Measurements from ENCODE around the gene EPHA6. TPM values are rescaled to one million over a fixed set of nuclear protein-coding genes. Genes with fewer than 3 reads are reported as not detected.

EPHA6 gene
- total and polyA plus RNA-seq, 2 donors (not counting 1 experiment from before 2014, with no cell fraction given): not detected

DNA sequence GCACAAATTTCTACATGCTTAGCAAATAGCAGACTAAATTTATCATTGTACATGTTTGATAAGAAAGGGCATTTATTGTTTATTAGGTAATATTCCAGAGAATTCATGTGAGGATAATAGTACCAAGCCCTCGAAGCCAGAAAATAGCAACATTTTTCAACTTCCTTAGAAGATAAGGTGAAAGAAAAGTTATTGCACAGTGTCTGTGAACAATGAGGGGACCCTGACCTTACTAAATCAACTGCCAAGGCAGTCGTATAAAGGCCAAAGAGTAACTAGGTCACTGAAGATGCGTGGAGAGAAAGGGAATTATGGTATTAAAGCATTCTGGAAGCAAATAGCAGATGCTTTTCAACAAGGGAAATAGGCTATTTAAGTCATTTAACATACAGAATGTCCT lies 929.9 kb downstream of the EPHA6 start:
- Histone ChIP-seq H2AFZ (ENCODE audit: insufficient read depth, low read depth, low read length, poor library complexity, severe bottlenecking) (no peak overlapping the region), H3K4me1 (ENCODE audit: control insufficient read depth in 2 of 2, insufficient read depth in 2 of 2, low read length in 2 of 2) (no peaks in the 10 kb centered on the region), H3K9ac (ENCODE audit: low read length) (no peak overlapping the region), H3K4me3 (ENCODE audit: control extremely low read depth in 1 of 5, extremely low read depth in 1 of 5, insufficient read depth in 1 of 5, low read depth in 2 of 5, low read length in 4 of 5) (no peak overlapping the region), H3K27ac (ENCODE audit: low read length in 2 of 2) (no peak overlapping the region), H3K36me3 (replicated peaks in 1 of 2; ENCODE audit: control extremely low read depth in 1 of 2, control insufficient read depth in 1 of 2, extremely low read depth in 1 of 2, insufficient read depth in 2 of 2, low read length in 1 of 2) (no peaks in the 10 kb centered on the region), H4K20me1 (ENCODE audit: control insufficient read depth, insufficient read depth, low read length, poor library complexity, severe bottlenecking) (no peaks in the 10 kb centered on the region), H3K79me2 (ENCODE audit: control insufficient read depth, insufficient read depth, low read length) (no peaks in the 10 kb centered on the region), H3K9me3 (ENCODE audit: control extremely low read depth in 1 of 3, control insufficient read depth in 2 of 3, insufficient read depth in 1 of 3, low read length in 2 of 3) (no peaks in the 10 kb centered on the region), H3K27me3 (replicated peaks in 1 of 4; ENCODE audit: control extremely low read depth in 1 of 4, control insufficient read depth in 3 of 4, insufficient read depth in 4 of 4, low read length in 3 of 4) (no peaks in the 10 kb centered on the region), H3K4me2 (replicated peaks; ENCODE audit: low read depth, low read length, poor library complexity, severe bottlenecking) (no peak overlapping the region)
- Mint-ChIP-seq H3K9me3 (ENCODE audit: insufficient read depth) (no peaks in the 10 kb centered on the region), H3K27ac (no peak overlapping the region), H3K4me1 (no peaks in the 10 kb centered on the region), H3K4me3 (no peak overlapping the region), H3K27me3 (peaks cover 14% of the 10 kb centered on the region)
- ChIA-PET POLR2A (no interaction called here), CTCF (no interaction called here)
- ATAC-seq (ENCODE audit: low read depth): no peak
- no CpG with 5 or more reads among the region's 3 CpGs for WGBS (ENCODE audit: insufficient coverage)
- no peak for TF ChIP-seq EZH2 (IDR thresholded peaks at IDR 0.05; ENCODE audit: borderline replicate concordance, insufficient read depth, low read depth, low read length, poor library complexity, severe bottlenecking)
- TF ChIP-seq, protein P1, sequence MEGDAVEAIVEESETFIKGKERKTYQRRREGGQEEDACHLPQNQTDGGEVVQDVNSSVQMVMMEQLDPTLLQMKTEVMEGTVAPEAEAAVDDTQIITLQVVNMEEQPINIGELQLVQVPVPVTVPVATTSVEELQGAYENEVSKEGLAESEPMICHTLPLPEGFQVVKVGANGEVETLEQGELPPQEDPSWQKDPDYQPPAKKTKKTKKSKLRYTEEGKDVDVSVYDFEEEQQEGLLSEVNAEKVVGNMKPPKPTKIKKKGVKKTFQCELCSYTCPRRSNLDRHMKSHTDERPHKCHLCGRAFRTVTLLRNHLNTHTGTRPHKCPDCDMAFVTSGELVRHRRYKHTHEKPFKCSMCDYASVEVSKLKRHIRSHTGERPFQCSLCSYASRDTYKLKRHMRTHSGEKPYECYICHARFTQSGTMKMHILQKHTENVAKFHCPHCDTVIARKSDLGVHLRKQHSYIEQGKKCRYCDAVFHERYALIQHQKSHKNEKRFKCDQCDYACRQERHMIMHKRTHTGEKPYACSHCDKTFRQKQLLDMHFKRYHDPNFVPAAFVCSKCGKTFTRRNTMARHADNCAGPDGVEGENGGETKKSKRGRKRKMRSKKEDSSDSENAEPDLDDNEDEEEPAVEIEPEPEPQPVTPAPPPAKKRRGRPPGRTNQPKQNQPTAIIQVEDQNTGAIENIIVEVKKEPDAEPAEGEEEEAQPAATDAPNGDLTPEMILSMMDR (IDR thresholded peaks at IDR 0.05): no peak
- intact Hi-C loops (cut with micrococcal nuclease): no loop called here
- no peak for DNase-seq

DNA sequence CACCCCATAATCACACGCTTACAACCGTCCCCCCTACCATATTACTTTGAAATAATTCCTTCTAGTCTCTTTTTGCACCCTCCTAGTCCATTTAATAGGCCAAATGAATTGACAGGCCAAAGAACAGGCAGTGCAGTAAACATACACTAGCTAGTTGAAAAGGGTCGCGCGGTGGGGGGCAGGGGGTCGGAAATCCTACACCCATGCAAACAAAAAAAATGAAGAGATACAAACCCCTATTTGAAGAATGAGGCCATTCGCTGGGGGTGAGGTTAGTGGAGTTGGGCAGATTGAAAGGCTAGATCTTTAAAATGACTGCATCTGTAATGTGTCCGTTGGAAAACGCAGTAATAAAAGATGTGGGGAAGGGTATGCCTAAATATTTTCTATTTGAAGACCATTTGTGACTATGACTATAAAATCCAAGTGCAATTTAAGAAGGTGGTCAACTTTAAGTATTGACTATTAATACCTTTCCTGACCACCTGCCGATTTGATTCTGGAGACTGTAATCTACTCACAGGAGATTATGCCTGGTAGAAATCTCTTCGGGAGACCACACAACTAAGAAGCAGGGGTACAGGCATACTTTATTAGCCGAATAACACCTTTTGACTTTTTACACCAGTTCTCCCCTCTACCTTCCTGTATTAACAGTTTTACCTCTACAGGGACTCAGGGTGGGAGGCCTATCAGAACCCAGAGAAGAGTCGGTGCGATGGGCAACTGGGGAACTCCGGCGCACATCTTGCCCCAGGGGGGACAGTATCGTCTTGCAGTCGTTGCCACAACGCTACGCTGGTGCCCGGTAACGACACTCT lies 949.4 kb downstream of the EPHA6 start:
- Histone ChIP-seq H3K27me3 (replicated peaks in 1 of 4; ENCODE audit: control extremely low read depth in 1 of 4, control insufficient read depth in 3 of 4, insufficient read depth in 4 of 4, low read length in 3 of 4) (no peaks in the 10 kb centered on the region), H3K9ac (ENCODE audit: low read length) (peak overlapping the region; percentile 91), H3K36me3 (replicated peaks in 1 of 2; ENCODE audit: control extremely low read depth in 1 of 2, control insufficient read depth in 1 of 2, extremely low read depth in 1 of 2, insufficient read depth in 2 of 2, low read length in 1 of 2) (no peaks in the 10 kb centered on the region), H3K79me2 (ENCODE audit: control insufficient read depth, insufficient read depth, low read length) (no peaks in the 10 kb centered on the region), H3K27ac (ENCODE audit: low read length in 2 of 2) (peak overlapping the region; percentile 69 to 74), H3K4me1 (ENCODE audit: control insufficient read depth in 2 of 2, insufficient read depth in 2 of 2, low read length in 2 of 2) (peaks cover 13% of the 10 kb centered on the region in 2 donors), H2AFZ (ENCODE audit: insufficient read depth, low read depth, low read length, poor library complexity, severe bottlenecking) (peak overlapping the region; percentile 97), H3K4me2 (replicated peaks; ENCODE audit: low read depth, low read length, poor library complexity, severe bottlenecking) (peak overlapping the region; percentile 83), H4K20me1 (ENCODE audit: control insufficient read depth, insufficient read depth, low read length, poor library complexity, severe bottlenecking) (no peaks in the 10 kb centered on the region), H3K4me3 (ENCODE audit: control extremely low read depth in 1 of 5, extremely low read depth in 1 of 5, insufficient read depth in 1 of 5, low read depth in 2 of 5, low read length in 4 of 5) (peak overlapping the region; percentile 74 to 99 (median 96)), H3K9me3 (ENCODE audit: control extremely low read depth in 1 of 3, control insufficient read depth in 2 of 3, insufficient read depth in 1 of 3, low read length in 2 of 3) (no peaks in the 10 kb centered on the region)
- WGBS (ENCODE audit: insufficient coverage): 11% methylated on average over 13 of the region's 22 CpGs
- peak overlapping the region; percentile 98 for H3K4me3 Mint-ChIP-seq
- ChIA-PET CTCF (interaction anchor here (1.0 to 1.8 kb wide), 3 partner anchors 44 to 276 kb away, joined by 3 to 5 read pairs (median 5); no protein-coding TSS in a partner anchor), POLR2A (no interaction called here)
- DNase-seq (no peak), ATAC-seq (ENCODE audit: low read depth) (no peak)
- H3K9me3 Mint-ChIP-seq (ENCODE audit: insufficient read depth): no peaks in the 10 kb centered on the region
- peak overlapping the region; percentile 96 for H3K27ac Mint-ChIP-seq
- TF ChIP-seq, protein P1 (IDR thresholded peaks at IDR 0.05): no peak
- no peak for TF ChIP-seq EZH2 (IDR thresholded peaks at IDR 0.05; ENCODE audit: borderline replicate concordance, insufficient read depth, low read depth, low read length, poor library complexity, severe bottlenecking)
- H3K27me3 Mint-ChIP-seq: no peaks in the 10 kb centered on the region
- intact Hi-C loops (cut with micrococcal nuclease): loop anchor here (1.0 to 2.0 kb wide), 5 partner anchors 58 to 1137 kb away; partner anchors contain the start of genes CPOX and DCBLD2
- peaks cover 30% of the 10 kb centered on the region for H3K4me1 Mint-ChIP-seq

All from B cell (primary cell).